Measurements from ENCODE around the gene TYW1B.
"Not testable (repeated sequence)": the region's sequence is repeated elsewhere in the genome, so short reads cannot be mapped to it uniquely, and the experiment has no call there.

The TYW1B gene

GRCh38 chr7:72621761-72622187 lies 206.2 kb downstream of the TYW1B start:
- DNase-seq (ENCODE audit: low read depth) = not testable (repeated sequence)

GRCh38 chr7:72620923-72621322 lies 207.1 kb downstream of the TYW1B start:
- DNase-seq (ENCODE audit: low read depth) = not testable (repeated sequence)

- not testable (repeated sequence) for DNase-seq (ENCODE audit: low read depth)
Measured at GRCh38 chr7:72618435-72619180, 209.4 kb downstream of the TYW1B start.

- DNase-seq (ENCODE audit: low read depth) = not testable (repeated sequence)
Measured at GRCh38 chr7:72609761-72610160, 218.2 kb downstream of the TYW1B start.

- DNase-seq (ENCODE audit: low read depth) = not testable (repeated sequence)
Measured at GRCh38 chr7:72607988-72608387, 220.0 kb downstream of the TYW1B start.

GRCh38 chr7:72605863-72606431 lies 222.1 kb downstream of the TYW1B start:
- DNase-seq (ENCODE audit: low read depth) = not testable (repeated sequence)

GRCh38 chr7:72604771-72605611 lies 223.0 kb downstream of the TYW1B start:
- DNase-seq (ENCODE audit: low read depth) = not testable (repeated sequence)

- DNase-seq (ENCODE audit: low read depth) = not testable (repeated sequence)
Measured at GRCh38 chr7:72603476-72603875, 224.5 kb downstream of the TYW1B start.

- DNase-seq (ENCODE audit: low read depth) = no peak
Measured at GRCh38 chr7:72603073-72603472, 224.9 kb downstream of the TYW1B start.

GRCh38 chr7:72601683-72602082 lies 226.3 kb downstream of the TYW1B start:
- DNase-seq (ENCODE audit: low read depth) = not testable (repeated sequence)

- DNase-seq (ENCODE audit: low read depth) = not testable (repeated sequence)
Measured at GRCh38 chr7:72590023-72590422, 238.0 kb downstream of the TYW1B start.

GRCh38 chr7:72587267-72587666 lies 240.7 kb downstream of the TYW1B start:
- DNase-seq (ENCODE audit: low read depth) = not testable (repeated sequence)

GRCh38 chr7:72584576-72584975 lies 243.4 kb downstream of the TYW1B start:
- not testable (repeated sequence) for DNase-seq (ENCODE audit: low read depth)

GRCh38 chr7:72583620-72584361 lies 244.2 kb downstream of the TYW1B start:
- not testable (repeated sequence) for DNase-seq (ENCODE audit: low read depth)

- DNase-seq (ENCODE audit: low read depth) = not testable (repeated sequence)
Measured at GRCh38 chr7:72580142-72580770, 247.7 kb downstream of the TYW1B start.

- no peak for DNase-seq (ENCODE audit: low read depth)
Measured at GRCh38 chr7:72577107-72577506, 250.9 kb downstream of the TYW1B start.

GRCh38 chr7:72561988-72562387 lies 266.0 kb downstream of the TYW1B start:
- DNase-seq (ENCODE audit: low read depth) = not testable (repeated sequence)

- not testable (repeated sequence) for DNase-seq (ENCODE audit: low read depth)
Measured at GRCh38 chr7:72559546-72559945, 268.5 kb downstream of the TYW1B start.

- DNase-seq (ENCODE audit: low read depth) = not testable (repeated sequence)
Measured at GRCh38 chr7:72556733-72557132, 271.3 kb downstream of the TYW1B start.

GRCh38 chr7:72555238-72555637 lies 272.8 kb downstream of the TYW1B start:
- DNase-seq (ENCODE audit: low read depth) = not testable (repeated sequence)

- DNase-seq (ENCODE audit: low read depth) = not testable (repeated sequence)
Measured at GRCh38 chr7:72554401-72554800, 273.6 kb downstream of the TYW1B start.

All from stimulated activated CD4-positive, alpha-beta T cell treated with anti-CD3 and anti-CD28 coated beads, Interleukin-2, amount 100 ng/mL, for 4 hours (primary cell).